HCT116 (cell line): ENCODE measurements around the gene FOXO3. TPM values are rescaled to one million over a fixed set of nuclear protein-coding genes. Genes with fewer than 3 reads are reported as not detected.

Source experiments
- ATAC-seq: fragments of 200-7000 bp; cut with Tn5 transposase; 2 replicates; pipeline ENCODE4 v1.9.1; 2020; ENCODE audit warnings: mild to moderate bottlenecking, moderate library complexity
- BruUV-seq: library from RNA; stranded (reverse); fragments of 400-500 nt; replicated peaks from 2 replicates; lab custom pipeline; 2021; lab: Mats Ljungman, UMichigan
- CTCF ChIA-PET: fragments of 300-600 bp; sonication (Branson Sonifier 250); formaldehyde crosslinking; loops from one replicate; lab custom pipeline; 2021; ENCODE audit warnings: antibody characterized with exemption; lab: Charles Lee
- POLR2A ChIA-PET: fragments of 300-600, 350-600 bp; sonication (Branson Sonifier 250); formaldehyde crosslinking; loops from one replicate; lab custom pipeline; 2021; ENCODE audit warnings: antibody characterized with exemption; lab: Charles Lee
- RAD21 ChIA-PET, 2 experiments: fragments of 300-600 bp; sonication (Branson Sonifier 250); formaldehyde crosslinking; loops; one replicate each; lab custom pipeline; 2023; ENCODE audit warnings: low total read pairs in 2 of 2; ENCODE audit not compliant: uncharacterized antibody in 2 of 2, unreplicated experiment in 2 of 2, low non-redundant PET in 1 of 2; lab: Charles Lee
- DNase-seq: peaks from one replicate; pipeline ENCODE4 v3.0.0-alpha.2; 2010; ENCODE audit warnings: low read depth, low spot score
- H2AFZ ChIP-seq: fragments of 200-600 bp; shearing (Covaris generic), sonication (generic); 2 replicates; pipeline ENCODE4 v1.6.1; 2017; ENCODE audit warnings: low read depth, mixed run types, mixed read lengths, antibody characterized with exemption, low read length; ENCODE audit not compliant: poor library complexity, severe bottlenecking
- H3K27ac ChIP-seq: 2 replicates; pipeline ENCODE4 v1.5.1; 2012; ENCODE audit warnings: low read depth, low read length
- H3K27me3 ChIP-seq: fragments of 200-600 bp; sonication (generic); 2 replicates; pipeline ENCODE4 v1.6.1; 2016; ENCODE audit warnings: mixed run types, low read length, mixed read lengths; ENCODE audit not compliant: insufficient read depth
- H3K36me3 ChIP-seq, 2 experiments: fragments of 200-500 bp in 1 of 2; fragments of 200-600 bp in 1 of 2; sonication (Bioruptor generic) in 1 of 2; sonication (generic) in 1 of 2; 2 replicates each; pipeline versions ENCODE4 v1.5.1 to v1.6.1; 2014 to 2016; ENCODE audit warnings: low read length in 2 of 2, inconsistent platforms in 1 of 2, mixed read lengths in 1 of 2, mixed run types in 1 of 2; ENCODE audit not compliant: insufficient read depth in 2 of 2, control insufficient read depth in 1 of 2
- H3K4me1 ChIP-seq, 2 experiments: fragments of 200-600 bp in 1 of 2; sonication (generic) in 1 of 2; 2 replicates each; pipeline versions ENCODE4 v1.5.1 to v1.6.1; 2012 to 2017; ENCODE audit warnings: low read length in 2 of 2, inconsistent platforms in 1 of 2, mild to moderate bottlenecking in 1 of 2, mixed read lengths in 1 of 2, mixed run types in 1 of 2, moderate library complexity in 1 of 2; ENCODE audit not compliant: insufficient read depth in 2 of 2, control insufficient read depth in 1 of 2
- H3K4me2 ChIP-seq: fragments of 200-600 bp; sonication (generic); 2 replicates; pipeline ENCODE4 v1.6.1; 2017; ENCODE audit warnings: mixed run types, low read length, mixed read lengths
- H3K4me3 ChIP-seq, 2 experiments: fragments of 200-600 bp in 1 of 2; sonication (generic) in 1 of 2; replicated peaks in 1 of 2; 2 replicates each; pipeline ENCODE4 v1.5.1; 2011 to 2016; ENCODE audit warnings: low read length in 2 of 2, control low read depth in 1 of 2, low read depth in 1 of 2, mild to moderate bottlenecking in 1 of 2, mixed read lengths in 1 of 2, mixed run types in 1 of 2
- H3K79me2 ChIP-seq: fragments of 200-600 bp; sonication (generic); 2 replicates; pipeline ENCODE4 v1.6.1; 2017; ENCODE audit warnings: mild to moderate bottlenecking, mixed run types, low read length, moderate library complexity, mixed read lengths; ENCODE audit not compliant: insufficient read depth
- H3K9ac ChIP-seq: fragments of 200-600 bp; sonication (generic); 2 replicates; pipeline ENCODE4 v1.6.1; 2016; ENCODE audit warnings: low read length, mixed read lengths
- H3K9me2 ChIP-seq: fragments of 200-600 bp; sonication (generic), shearing (Covaris generic); 2 replicates; pipeline ENCODE4 v1.6.1; 2017; ENCODE audit warnings: mixed run types, mild to moderate bottlenecking, moderate library complexity; ENCODE audit not compliant: insufficient read depth
- H3K9me3 ChIP-seq, 2 experiments: fragments of 200-500 bp in 1 of 2; fragments of 200-600 bp in 1 of 2; sonication (Bioruptor generic) in 1 of 2; sonication (generic) in 1 of 2; 2 replicates each; pipeline ENCODE4 v1.6.1; 2014 to 2017; ENCODE audit warnings: low read length in 2 of 2, mixed read lengths in 2 of 2, inconsistent platforms in 1 of 2, low read depth in 1 of 2, mild to moderate bottlenecking in 1 of 2, mixed run types in 1 of 2, moderate library complexity in 1 of 2; ENCODE audit not compliant: control insufficient read depth in 1 of 2, insufficient read depth in 1 of 2
- H4K20me1 ChIP-seq: fragments of 200-600 bp; sonication (generic), shearing (Covaris generic); 2 replicates; pipeline ENCODE4 v1.6.1; 2017; ENCODE audit warnings: mixed run types, mild to moderate bottlenecking, moderate library complexity; ENCODE audit not compliant: insufficient read depth
- ATF3 ChIP-seq: IDR thresholded peaks from 2 replicates; pipeline ENCODE4 v1.6.1; 2012
- CTCF ChIP-seq, 3 experiments: fragments of 200-600 bp in 1 of 3; sonication (generic) in 1 of 3; IDR thresholded peaks in 2 of 3; conservative IDR thresholded peaks in 1 of 3; 2 replicates each; pipeline ENCODE4 v1.5.1; 2012 to 2017; ENCODE audit warnings: low read depth in 2 of 3, low read length in 2 of 3, antibody characterized with exemption in 1 of 3, borderline replicate concordance in 1 of 3, control low read depth in 1 of 3, mild to moderate bottlenecking in 1 of 3, mixed read lengths in 1 of 3, mixed run types in 1 of 3, moderate library complexity in 1 of 3; ENCODE audit not compliant: insufficient read depth in 1 of 3
- ELF1 ChIP-seq: IDR thresholded peaks from 2 replicates; pipeline ENCODE4 v1.6.1; 2012; ENCODE audit warnings: low read depth, borderline replicate concordance
- EZH2phosphoT487 ChIP-seq: fragments of 200-600 bp; IDR thresholded peaks from 2 replicates; pipeline ENCODE4 v1.6.1; 2018; ENCODE audit warnings: antibody characterized with exemption, borderline replicate concordance
- RAD21 ChIP-seq: IDR thresholded peaks from 2 replicates; pipeline ENCODE4 v1.6.1; 2012; ENCODE audit warnings: low read depth, mild to moderate bottlenecking
- SRF ChIP-seq: IDR thresholded peaks from 2 replicates; pipeline ENCODE4 v1.6.1; 2012; ENCODE audit warnings: low read depth
- TCF7L2 ChIP-seq: IDR thresholded peaks from 2 replicates; pipeline ENCODE4 v1.7.0; 2011; ENCODE audit warnings: borderline replicate concordance, inconsistent platforms; ENCODE audit not compliant: insufficient read depth, insufficient read length; ENCODE audit errors: extremely low read depth
- ZBTB33 ChIP-seq: IDR thresholded peaks from 2 replicates; pipeline ENCODE4 v1.6.1; 2011; ENCODE audit warnings: mild to moderate bottlenecking, low read length, moderate library complexity; ENCODE audit not compliant: insufficient replicate concordance; ENCODE audit errors: extremely low read depth
- ZFX ChIP-seq: fragments of 450-650 bp; IDR thresholded peaks from 2 replicates; pipeline ENCODE4 v1.6.1; 2017
- ZNF274 ChIP-seq: fragments of 200-500 bp; sonication (Bioruptor generic); IDR thresholded peaks from 2 replicates; pipeline ENCODE4 v1.6.1; 2014; ENCODE audit warnings: mild to moderate bottlenecking, low read depth, low read length, inconsistent platforms
- intact Hi-C: fragments of 100-400 bp; cut with micrococcal nuclease; formaldehyde crosslinking; loops from 2 replicates; pipeline ENCODE4 v1.10.0; 2022
- total RNA-seq: library from RNA; stranded (reverse); gene quantifications from one replicate; pipeline ENCODE4 v1.2.1, GENCODE V29; 2021; ENCODE audit not compliant: unreplicated experiment

FOXO3 gene
- total RNA-seq, 1 experiment from 2014 or later, result 40.0 TPM

- POLR2A ChIA-PET, result no interaction called here
- Histone ChIP-seq H3K27me3 (no peaks in the 10 kb centered on the region), H3K36me3 (no peaks in the 10 kb centered on the region), H3K79me2 (no peaks in the 10 kb centered on the region), H3K4me2 (no peak overlapping the region)
- no peak for ATAC-seq
- BruUV-seq, result no TSS peak
- TF ChIP-seq ATF3 (no peak), SRF (no peak), CTCF (IDR thresholded peaks at IDR 0.05 in 2 of 3, conservative IDR thresholded peaks at IDR 0.05 in 1 of 3; ENCODE audit: borderline replicate concordance in 1 of 3, insufficient read depth in 1 of 3, low read depth in 2 of 3, low read length in 2 of 3) (0 out of 6 replicates have a peak, but pooled peaks of 1 of the 3 experiments have one; percentile 10), RAD21 (no peak), ELF1 (no peak), TCF7L2 (no peak)
- TF ChIP-seq, all 23 proteins: peak for 1
- H4K20me1 ChIP-seq, result no peaks in the 10 kb centered on the region
- H3K9me3 ChIP-seq, result no peaks in the 10 kb centered on the region
- no peak overlapping the region for H3K9ac ChIP-seq
- no peak overlapping the region for H3K27ac ChIP-seq
- H3K4me3 ChIP-seq, result no peak overlapping the region
- intact Hi-C loops, result no loop called here
- ChIA-PET CTCF (no interaction called here), RAD21 (no interaction called here)
- no peak overlapping the region for H2AFZ ChIP-seq
- no peak for DNase-seq
- H3K9me2 ChIP-seq, result no peaks in the 10 kb centered on the region
- H3K4me1 ChIP-seq, result peaks cover 22 to 40% of the 10 kb centered on the region in 2 experiments
These were observed 154.2 kb downstream of the FOXO3 start for GRCh38 chr6:108714766-108715414.

GRCh38 chr6:108715832-108716231, 155.1 kb downstream of the FOXO3 start:
- CTCF ChIA-PET, result no interaction called here
- Histone ChIP-seq H3K27ac (no peak overlapping the region), H3K4me1 (peaks cover 25 to 44% of the 10 kb centered on the region in 2 experiments), H3K9me3 (no peaks in the 10 kb centered on the region), H3K4me3 (no peak overlapping the region), H3K79me2 (no peaks in the 10 kb centered on the region), H3K9me2 (no peaks in the 10 kb centered on the region), H3K4me2 (no peak overlapping the region), H4K20me1 (no peaks in the 10 kb centered on the region), H3K36me3 (no peaks in the 10 kb centered on the region), H3K9ac (no peak overlapping the region), H2AFZ (no peak overlapping the region), H3K27me3 (no peaks in the 10 kb centered on the region)
- BruUV-seq, result no TSS peak
- ATAC-seq (no peak), DNase-seq (no peak)
- POLR2A ChIA-PET, result no interaction called here
- no peak for TF ChIP-seq ZNF274
- no peak for TF ChIP-seq EZH2phosphoT487
- no peak for TF ChIP-seq ZBTB33
- no peak for TF ChIP-seq ZFX
- RAD21 ChIA-PET, result no interaction called here
- intact Hi-C loops, result no loop called here
